Aorta (tissue), 5 donors: ENCODE measurements around the gene IL18BP. TPM values are rescaled to one million over a fixed set of nuclear protein-coding genes. Genes with fewer than 3 reads are reported as not detected.
A peak's percentile ranks its signal among the peaks of the same experiment; 100 is the strongest.

Experiments used
- ATAC-seq: fragments of 200-7000 bp; cut with Tn5 transposase; one replicate; pipeline ENCODE4 v1.9.1; 2022; ENCODE audit warnings: moderate library complexity; ENCODE audit not compliant: low FRiP score
- DNase-seq, 2 donors: peaks; one replicate each; pipeline ENCODE4 v3.0.0-alpha.2; 2020
- H3K27ac ChIP-seq, 2 donors: one replicate each; pipeline ENCODE4 v1.5.1; 2013; ENCODE audit warnings: low read length in 2 of 2, mild to moderate bottlenecking in 2 of 2, moderate library complexity in 2 of 2, control low read depth in 1 of 2, inconsistent platforms in 1 of 2, low read depth in 1 of 2
- H3K27me3 ChIP-seq, 2 donors: one replicate each; pipeline ENCODE4 v1.6.1; 2013; ENCODE audit warnings: control low read depth in 1 of 2, low read length in 1 of 2, mild to moderate bottlenecking in 1 of 2, moderate library complexity in 1 of 2; ENCODE audit not compliant: insufficient read depth in 2 of 2, control insufficient read depth in 1 of 2
- H3K36me3 ChIP-seq, 2 donors: one replicate each; pipeline ENCODE4 v1.6.1; 2013; ENCODE audit warnings: control low read depth in 1 of 2, low read length in 1 of 2, mild to moderate bottlenecking in 1 of 2; ENCODE audit not compliant: insufficient read depth in 2 of 2, control insufficient read depth in 1 of 2
- H3K4me1 ChIP-seq, 2 donors: one replicate each; pipeline ENCODE4 v1.6.1; 2013; ENCODE audit warnings: low read length in 2 of 2, control low read depth in 1 of 2, mild to moderate bottlenecking in 1 of 2, moderate library complexity in 1 of 2; ENCODE audit not compliant: insufficient read depth in 2 of 2, control insufficient read depth in 1 of 2
- H3K4me3 ChIP-seq, 2 donors: one replicate each; pipeline ENCODE4 v1.5.1; 2013; ENCODE audit warnings: low read length in 2 of 2, control low read depth in 1 of 2, mild to moderate bottlenecking in 1 of 2
- H3K9me3 ChIP-seq: one replicate; pipeline ENCODE4 v1.6.1; 2013; ENCODE audit warnings: mild to moderate bottlenecking, low read length; ENCODE audit not compliant: control insufficient read depth
- WGBS, 2 donors: extraction: QIAGEN DNeasy Blood & Tissue Kit; methylation state at CpG; one replicate each; pipeline ENCODE4 v1.1.7; 2013; 5-methylcytosine and 5-hydroxymethylcytosine counted together
- intact Hi-C, 2 donors: fragments of 100-400 bp; cut with DNase I; formaldehyde crosslinking; loops; one replicate each; pipeline versions ENCODE4 v1.14.2 to v1.15.0; 2022
- long read RNA-seq, 2 donors: library from polyadenylated mRNA; unstranded; transcript quantifications; one replicate each; pipeline ENCODE4 v2.0.0, GENCODE V29; 2020 to 2021
- polyA plus RNA-seq, 2 donors: library from polyadenylated mRNA; stranded (reverse); fragments of 200-250 nt; gene quantifications; one replicate each; pipeline ENCODE4 v1.2.3, GENCODE V29; 2013
- total RNA-seq, 2 donors: library from RNA; stranded (reverse); fragmentation: NEBNext Ultra II Directional; extraction: Animal tissue kit (Norgen Biotek cat#: 25700); gene quantifications; one replicate each; pipeline ENCODE4 v1.2.1, GENCODE V29; 2021
- donor health status: healthy with polysubstance abuse.
- donor health status: Bipolar disorder and iron deficiency.
- donor health status: DM: no; HTN: no; CAD: no.
- donor health status: DM: no; HTN: no; CAD: no.
- donor health status: DM: yes; HTN: yes; CAD: no.

Gene IL18BP
- total RNA-seq (10 to 100 TPM; 13.0 to 24.8 TPM), polyA plus RNA-seq (10 to 100 TPM in 1 of 2 donors, 1 to 10 TPM in 1; 7.8 to 12.5 TPM)
- long read RNA-seq, donor 1, partial matches to known transcripts, result 1 of 5 reads
- long read RNA-seq, donor 1, other reads (novel, unspliced or antisense), result 2 of 5 reads
- long read RNA-seq, donor 2, partial matches to known transcripts, result 0 of 5 reads
- long read RNA-seq, donor 2, other reads (novel, unspliced or antisense), result 4 of 5 reads

GRCh38 chr11:71998649-71999310 lies at the start of gene IL18BP:
IL18BP (plus strand) TSS chr11:71998909; CDS start chr11:71999985, 1,076 bp downstream.
- H3K36me3 ChIP-seq, result peaks cover 0 to 1% of the 10 kb centered on the region in 2 donors
- no peaks in the 10 kb centered on the region for H3K9me3 ChIP-seq
- DNase-seq, result peak; percentile 68 to 78
- intact Hi-C loops, result no loop called here
- H3K4me3 ChIP-seq, result no peak within 1 kb of the TSS
- ATAC-seq, result no peak
- H3K27ac ChIP-seq, result peak within 1 kb of the TSS in 1 of 2 donors; percentile 11
- H3K4me1 ChIP-seq, result no peaks in the 10 kb centered on the region
- H3K27me3 ChIP-seq, result no peaks in the 10 kb centered on the region
- WGBS, 2 donors, result 79 to 81% methylated on average over 11 of the region's 11 CpGs

- no peak overlapping the region for H3K27ac ChIP-seq
- ATAC-seq, result no peak
- no peaks in the 10 kb centered on the region for H3K27me3 ChIP-seq
- 72 to 75% methylated on average over 6 of the region's 6 CpGs for WGBS, 2 donors
- H3K4me3 ChIP-seq, result no peak overlapping the region
- H3K4me1 ChIP-seq, result peaks cover 4 to 7% of the 10 kb centered on the region in 2 donors
- intact Hi-C loops, result no loop called here
- no peaks in the 10 kb centered on the region for H3K9me3 ChIP-seq
- no peak for DNase-seq
- no peaks in the 10 kb centered on the region for H3K36me3 ChIP-seq
Measured at GRCh38 chr11:71949034-71949433, 49.7 kb upstream of the IL18BP start.

GRCh38 chr11:71951741-71952310 lies 46.9 kb upstream of the IL18BP start:
- WGBS, 2 donors, result 92 to 93% methylated on average over 4 of the region's 4 CpGs
- no peak for DNase-seq
- H3K27me3 ChIP-seq, result no peaks in the 10 kb centered on the region
- H3K9me3 ChIP-seq, result no peaks in the 10 kb centered on the region
- intact Hi-C loops, result no loop called here
- H3K4me1 ChIP-seq, result peaks cover 3 to 6% of the 10 kb centered on the region in 2 donors
- H3K4me3 ChIP-seq, result no peak overlapping the region
- no peaks in the 10 kb centered on the region for H3K36me3 ChIP-seq
- no peak for ATAC-seq
- H3K27ac ChIP-seq, result no peak overlapping the region

GRCh38 chr11:71955898-71956456 lies 42.7 kb upstream of the IL18BP start:
- no peak for DNase-seq
- 62 to 63% methylated on average over 3 of the region's 3 CpGs for WGBS, 2 donors

GRCh38 chr11:71962428-71963038 lies 36.2 kb upstream of the IL18BP start:
- 13 to 14% methylated on average over 2 of the region's 2 CpGs for WGBS, 2 donors
- no peaks in the 10 kb centered on the region for H3K4me1 ChIP-seq
- H3K4me3 ChIP-seq, result no peak overlapping the region
- ATAC-seq (no peak), DNase-seq (no peak)
- H3K27ac ChIP-seq, result no peak overlapping the region
- H3K27me3 ChIP-seq, result no peaks in the 10 kb centered on the region
- peaks cover 0 to 2% of the 10 kb centered on the region in 2 donors for H3K36me3 ChIP-seq
- intact Hi-C loops, result no loop called here
- H3K9me3 ChIP-seq, result no peaks in the 10 kb centered on the region

More at GRCh38 chr11:71955898-71956456, 42.7 kb upstream of the IL18BP start:
- intact Hi-C loops, result no loop called here
- H3K4me3 ChIP-seq, result no peak overlapping the region
- peaks cover 3 to 6% of the 10 kb centered on the region in 2 donors for H3K4me1 ChIP-seq
- no peaks in the 10 kb centered on the region for H3K9me3 ChIP-seq
- no peak for ATAC-seq
- no peak overlapping the region for H3K27ac ChIP-seq
- H3K27me3 ChIP-seq, result no peaks in the 10 kb centered on the region
- H3K36me3 ChIP-seq, result peaks cover 0 to 2% of the 10 kb centered on the region in 2 donors

GRCh38 chr11:71963468-71963867 lies 35.2 kb upstream of the IL18BP start:
- intact Hi-C loops, result no loop called here
- ATAC-seq (no peak), DNase-seq (no peak)
- no peak overlapping the region for H3K4me3 ChIP-seq
- H3K9me3 ChIP-seq, result no peaks in the 10 kb centered on the region
- no peaks in the 10 kb centered on the region for H3K27me3 ChIP-seq
- H3K27ac ChIP-seq, result no peak overlapping the region
- no peaks in the 10 kb centered on the region for H3K4me1 ChIP-seq
- 93 to 94% methylated on average over 8 of the region's 8 CpGs for WGBS, 2 donors
- H3K36me3 ChIP-seq, result peaks cover 0 to 2% of the 10 kb centered on the region in 2 donors

GRCh38 chr11:71964641-71965040 lies 34.1 kb upstream of the IL18BP start:
- ATAC-seq, result no peak

GRCh38 chr11:71971680-71972079 lies 27.0 kb upstream of the IL18BP start:
- ATAC-seq (no peak), DNase-seq (no peak)
- intact Hi-C loops, result no loop called here
- WGBS, 2 donors, result 95 to 99% methylated on average over 2 of the region's 2 CpGs
- Histone ChIP-seq H3K4me1 (no peaks in the 10 kb centered on the region), H3K27me3 (no peaks in the 10 kb centered on the region), H3K9me3 (no peaks in the 10 kb centered on the region), H3K36me3 (peaks cover 0 to 2% of the 10 kb centered on the region in 2 donors), H3K4me3 (no peak overlapping the region), H3K27ac (no peak overlapping the region)

More at GRCh38 chr11:71964641-71965040, 34.1 kb upstream of the IL18BP start:
- H3K36me3 ChIP-seq, result peaks cover 0 to 2% of the 10 kb centered on the region in 2 donors
- intact Hi-C loops, result no loop called here
- H3K27ac ChIP-seq, result no peak overlapping the region
- no peak overlapping the region for H3K4me3 ChIP-seq
- WGBS, 2 donors, result 90 to 92% methylated on average over 4 of the region's 4 CpGs
- H3K4me1 ChIP-seq, result no peaks in the 10 kb centered on the region
- no peaks in the 10 kb centered on the region for H3K27me3 ChIP-seq
- DNase-seq, result no peak
- no peaks in the 10 kb centered on the region for H3K9me3 ChIP-seq
